Measurements from ENCODE around the gene CDHR3. TPM values are rescaled to one million over a fixed set of nuclear protein-coding genes. Genes with fewer than 3 reads are reported as not detected.
"Not testable (repeated sequence)": the region's sequence is repeated elsewhere in the genome, so short reads cannot be mapped to it uniquely, and the experiment has no call there.

Gene CDHR3
- total RNA-seq, 4 donors from 2014 or later, result 4.3 to 29.5 (median 27.0) TPM

DNA sequence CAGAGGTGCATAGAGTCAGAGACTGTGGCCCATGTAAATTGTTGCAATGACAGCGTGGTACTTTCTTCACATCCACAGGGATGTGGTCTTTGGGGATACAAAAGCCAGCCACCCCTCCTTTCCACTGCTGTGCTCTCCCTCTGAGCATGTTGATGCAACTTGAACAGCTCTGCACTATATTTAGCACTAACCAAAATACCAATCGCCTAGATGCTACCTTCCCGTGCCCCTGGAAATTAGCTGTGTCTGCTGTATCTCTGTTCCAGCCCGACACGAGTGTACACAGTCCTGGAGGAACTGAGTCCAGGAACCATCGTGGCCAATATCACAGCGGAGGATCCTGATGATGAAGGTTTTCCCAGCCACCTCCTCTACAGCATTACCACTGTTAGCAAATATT lies 38.1 kb downstream of the CDHR3 start:
- WGBS, 2 donors (ENCODE audit: low coverage in 1 of 2), result 56 to 60% methylated on average over 5 to 7 of the region's 7 CpGs

DNA sequence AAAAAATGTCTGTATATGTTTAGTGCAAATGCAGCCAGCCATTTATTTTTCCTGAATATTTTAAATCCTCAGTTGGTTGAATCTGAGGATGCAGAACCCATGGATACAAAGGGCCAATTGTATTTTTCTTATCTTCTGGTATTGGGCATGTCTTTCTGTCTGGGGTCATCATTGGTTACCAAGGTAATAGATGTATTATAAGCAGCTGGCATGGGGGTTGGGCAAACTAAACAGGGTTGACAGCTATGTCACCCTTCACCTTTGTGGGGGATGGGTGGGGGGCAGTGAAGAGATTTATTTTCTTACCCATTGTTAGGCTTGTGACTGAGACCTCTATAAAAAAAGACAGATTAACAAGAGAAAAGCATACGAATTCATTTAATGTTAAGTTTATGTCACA lies 38.8 kb downstream of the CDHR3 start:
- Histone ChIP-seq H3K27me3 (no peaks in the 10 kb centered on the region), H3K4me1 (peaks cover 0 to 24% (median 0%) of the 10 kb centered on the region in 3 donors), H3K4me3 (no peak overlapping the region), H3K27ac (no peak overlapping the region), H3K9me3 (peaks cover 0 to 4% (median 0%) of the 10 kb centered on the region in 3 donors), H3K36me3 (no peaks in the 10 kb centered on the region)
- ATAC-seq, result no peak
- WGBS, 2 donors (ENCODE audit: low coverage in 1 of 2), result 60 to 63% methylated on average over 1 of the region's 1 CpG
- TF ChIP-seq POLR2AphosphoS5 (IDR thresholded peaks at IDR 0.05), result no peak
- TF ChIP-seq, protein P1, sequence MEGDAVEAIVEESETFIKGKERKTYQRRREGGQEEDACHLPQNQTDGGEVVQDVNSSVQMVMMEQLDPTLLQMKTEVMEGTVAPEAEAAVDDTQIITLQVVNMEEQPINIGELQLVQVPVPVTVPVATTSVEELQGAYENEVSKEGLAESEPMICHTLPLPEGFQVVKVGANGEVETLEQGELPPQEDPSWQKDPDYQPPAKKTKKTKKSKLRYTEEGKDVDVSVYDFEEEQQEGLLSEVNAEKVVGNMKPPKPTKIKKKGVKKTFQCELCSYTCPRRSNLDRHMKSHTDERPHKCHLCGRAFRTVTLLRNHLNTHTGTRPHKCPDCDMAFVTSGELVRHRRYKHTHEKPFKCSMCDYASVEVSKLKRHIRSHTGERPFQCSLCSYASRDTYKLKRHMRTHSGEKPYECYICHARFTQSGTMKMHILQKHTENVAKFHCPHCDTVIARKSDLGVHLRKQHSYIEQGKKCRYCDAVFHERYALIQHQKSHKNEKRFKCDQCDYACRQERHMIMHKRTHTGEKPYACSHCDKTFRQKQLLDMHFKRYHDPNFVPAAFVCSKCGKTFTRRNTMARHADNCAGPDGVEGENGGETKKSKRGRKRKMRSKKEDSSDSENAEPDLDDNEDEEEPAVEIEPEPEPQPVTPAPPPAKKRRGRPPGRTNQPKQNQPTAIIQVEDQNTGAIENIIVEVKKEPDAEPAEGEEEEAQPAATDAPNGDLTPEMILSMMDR (IDR thresholded peaks at IDR 0.05), result no peak

More for the DNA sequence above, 38.1 kb downstream of the CDHR3 start:
- H3K4me1 ChIP-seq, result peaks cover 0 to 28% (median 0%) of the 10 kb centered on the region in 3 donors
- no peaks in the 10 kb centered on the region for H3K9me3 ChIP-seq
- H3K4me3 ChIP-seq, result no peak overlapping the region
- H3K27ac ChIP-seq, result no peak overlapping the region
- TF ChIP-seq, protein P1 (IDR thresholded peaks at IDR 0.05), result no peak
- no peak for TF ChIP-seq EP300 (IDR thresholded peaks at IDR 0.05)
- no peak for TF ChIP-seq POLR2AphosphoS5 (IDR thresholded peaks at IDR 0.05)
- no peak for TF ChIP-seq POLR2A (IDR thresholded peaks at IDR 0.05)
- ATAC-seq, result no peak
- H3K27me3 ChIP-seq, result no peaks in the 10 kb centered on the region
- H3K36me3 ChIP-seq, result no peaks in the 10 kb centered on the region

DNA sequence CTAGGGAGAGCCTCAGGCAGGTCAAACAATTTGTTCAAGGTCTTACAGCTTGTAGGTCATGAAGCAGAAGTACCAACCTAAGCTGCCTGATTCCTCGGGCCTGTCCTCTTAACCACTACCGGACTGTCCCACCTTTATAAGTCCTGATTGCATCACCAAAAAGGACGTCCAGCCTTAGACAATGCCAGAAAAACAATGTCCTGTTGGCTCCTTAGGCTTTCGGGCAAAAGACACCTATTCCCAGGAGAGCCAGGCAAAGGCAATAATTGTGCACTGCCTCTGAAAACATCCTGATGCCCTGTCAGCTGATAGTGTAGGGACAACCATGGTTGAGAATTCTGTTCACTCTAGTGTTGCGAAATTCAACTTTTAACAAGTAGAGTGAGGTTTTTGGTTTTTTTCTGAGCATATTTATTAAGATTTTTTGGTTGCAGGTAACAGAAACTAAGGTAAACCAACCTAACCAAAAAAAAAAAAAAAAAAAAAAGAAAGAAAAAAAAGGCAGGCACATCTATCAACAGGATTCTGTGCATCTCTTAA lies 40.5 kb downstream of the CDHR3 start:
- H3K27ac ChIP-seq, result peak overlapping the region in 1 of 4 donors; percentile 24
- 92 to 95% methylated on average over 2 to 5 of the region's 5 CpGs for WGBS, 2 donors (ENCODE audit: low coverage in 1 of 2)
- H3K4me1 ChIP-seq, result peaks cover 0 to 12% (median 0%) of the 10 kb centered on the region in 3 donors
- ATAC-seq, result no peak
- H3K27me3 ChIP-seq, result no peaks in the 10 kb centered on the region
- H3K9me3 ChIP-seq, result peaks cover 0 to 6% (median 0%) of the 10 kb centered on the region in 3 donors
- H3K4me3 ChIP-seq, result no peak overlapping the region
- TF ChIP-seq, protein P1 (IDR thresholded peaks at IDR 0.05), result no peak
- TF ChIP-seq EP300 (IDR thresholded peaks at IDR 0.05) (no peak), POLR2A (IDR thresholded peaks at IDR 0.05) (no peak), POLR2AphosphoS5 (IDR thresholded peaks at IDR 0.05) (no peak)
- no peaks in the 10 kb centered on the region for H3K36me3 ChIP-seq

DNA sequence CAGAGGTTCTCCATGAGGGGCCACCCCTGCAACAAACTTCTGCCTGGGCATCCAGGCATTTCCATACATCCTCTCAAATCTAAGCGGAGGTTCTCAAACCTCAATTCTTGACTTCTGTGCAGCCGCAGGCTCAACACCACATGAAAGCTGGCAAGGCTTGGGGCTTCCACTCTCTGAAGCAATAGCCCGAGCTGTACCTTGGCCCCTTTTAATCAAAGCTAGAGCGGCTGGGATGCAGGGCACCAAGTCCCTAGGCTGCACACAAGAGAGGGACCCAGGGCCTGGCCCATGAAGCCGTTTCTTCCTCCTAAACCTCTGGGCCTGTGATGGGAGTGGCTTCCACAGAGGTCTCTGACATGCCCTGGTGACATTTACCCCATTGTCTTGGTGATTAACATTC lies 43.8 kb downstream of the CDHR3 start:
- peaks cover 3 to 21% (median 14%) of the 10 kb centered on the region in 3 donors for H3K4me1 ChIP-seq
- H3K27ac ChIP-seq, result no peak overlapping the region
- peaks cover 0 to 6% (median 0%) of the 10 kb centered on the region in 3 donors for H3K9me3 ChIP-seq
- 100% methylated on average over 1 to 2 of the region's 5 CpGs for WGBS, 2 donors (ENCODE audit: low coverage in 1 of 2)
- TF ChIP-seq, protein P1 (IDR thresholded peaks at IDR 0.05), result no peak
- TF ChIP-seq POLR2AphosphoS5 (IDR thresholded peaks at IDR 0.05), result no peak
- TF ChIP-seq EP300 (IDR thresholded peaks at IDR 0.05), result no peak
- no peak for TF ChIP-seq POLR2A (IDR thresholded peaks at IDR 0.05)
- no peak for ATAC-seq
- H3K4me3 ChIP-seq, result no peak overlapping the region
- no peaks in the 10 kb centered on the region for H3K27me3 ChIP-seq
- H3K36me3 ChIP-seq, result no peaks in the 10 kb centered on the region

DNA sequence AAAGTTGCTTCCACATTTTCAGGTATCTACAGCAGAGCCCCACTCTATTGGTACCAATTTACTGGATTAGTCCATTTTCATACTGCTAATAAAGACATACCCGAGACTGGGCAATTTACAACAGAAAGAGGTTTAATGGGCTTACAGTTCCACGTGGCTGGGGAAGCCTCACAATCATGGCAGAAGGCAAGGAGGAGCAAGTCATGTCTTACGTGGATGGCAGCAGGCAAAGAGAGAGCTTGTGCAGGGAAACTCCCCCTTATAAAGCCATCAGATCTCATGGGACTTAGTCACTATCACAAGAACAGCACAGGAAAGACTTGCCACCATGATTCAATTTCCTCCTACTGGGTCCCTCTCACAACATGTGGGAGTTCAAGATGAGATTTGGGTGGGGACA lies 44.7 kb downstream of the CDHR3 start:
- not testable (repeated sequence) for H3K36me3 ChIP-seq, H3K9me3 ChIP-seq, H3K27me3 ChIP-seq, H3K4me3 ChIP-seq, ATAC-seq
- Histone ChIP-seq H3K27ac (peak overlapping the region in 1 of 4 donors; percentile 9), H3K4me1 (peaks cover 3 to 26% (median 20%) of the 10 kb centered on the region in 3 donors)
- WGBS, 2 donors (ENCODE audit: low coverage in 1 of 2), result 83% methylated on average over 2 of the region's 3 CpGs; no CpG with 5 or more reads in 1 of the 2 donors

Measured in gastroesophageal sphincter (tissue), 4 donors.